HL-60 (cell line): Measurements from ENCODE around the gene KLHL18.
"Not testable (repeated sequence)": the region's sequence is repeated elsewhere in the genome, so short reads cannot be mapped to it uniquely, and the experiment has no call there.

Source experiments
- DNase-seq, 2 experiments: peaks; one replicate each; pipeline ENCODE4 v3.0.0-alpha.2; 2010 to 2020; ENCODE audit warnings: low read depth in 1 of 2, low spot score in 1 of 2
- H3K27ac ChIP-seq: fragments of 250-450 bp; sonication (Bioruptor Pico); replicated peaks from 2 replicates; pipeline ENCODE4 v1.5.1; 2020; ENCODE audit warnings: mild to moderate bottlenecking, moderate library complexity
- H3K27me3 ChIP-seq: fragments of 250-450 bp; sonication (Bioruptor Pico); 2 replicates; pipeline ENCODE4 v1.5.1; 2021; ENCODE audit warnings: mild to moderate bottlenecking, moderate library complexity; ENCODE audit not compliant: insufficient read depth, poor library complexity, severe bottlenecking
- H3K4me3 ChIP-seq: replicated peaks from 2 replicates; pipeline ENCODE4 v1.5.1; 2011; ENCODE audit warnings: mild to moderate bottlenecking, control low read depth, low read length; ENCODE audit not compliant: insufficient read depth
- GABPA ChIP-seq: IDR thresholded peaks from 2 replicates; pipeline ENCODE4 v1.6.1; 2012; ENCODE audit warnings: low read depth
- POLR2AphosphoS5 ChIP-seq: IDR thresholded peaks from 2 replicates; pipeline ENCODE4 v1.6.1; 2012; ENCODE audit warnings: low read depth
- REST ChIP-seq: IDR thresholded peaks from 2 replicates; pipeline ENCODE4 v1.6.1; 2012; ENCODE audit warnings: low read depth; ENCODE audit not compliant: insufficient replicate concordance
- SPI1 ChIP-seq: IDR thresholded peaks from 2 replicates; pipeline ENCODE4 v1.6.1; 2012; ENCODE audit warnings: low read depth, mild to moderate bottlenecking, borderline replicate concordance
- TF ChIP-seq, protein P1 (sequence below): IDR thresholded peaks from one replicate; pipeline ENCODE4 v1.5.1; 2011; ENCODE audit warnings: low read length, control low read depth, inconsistent platforms; ENCODE audit not compliant: insufficient read depth

KLHL18 gene

DNA sequence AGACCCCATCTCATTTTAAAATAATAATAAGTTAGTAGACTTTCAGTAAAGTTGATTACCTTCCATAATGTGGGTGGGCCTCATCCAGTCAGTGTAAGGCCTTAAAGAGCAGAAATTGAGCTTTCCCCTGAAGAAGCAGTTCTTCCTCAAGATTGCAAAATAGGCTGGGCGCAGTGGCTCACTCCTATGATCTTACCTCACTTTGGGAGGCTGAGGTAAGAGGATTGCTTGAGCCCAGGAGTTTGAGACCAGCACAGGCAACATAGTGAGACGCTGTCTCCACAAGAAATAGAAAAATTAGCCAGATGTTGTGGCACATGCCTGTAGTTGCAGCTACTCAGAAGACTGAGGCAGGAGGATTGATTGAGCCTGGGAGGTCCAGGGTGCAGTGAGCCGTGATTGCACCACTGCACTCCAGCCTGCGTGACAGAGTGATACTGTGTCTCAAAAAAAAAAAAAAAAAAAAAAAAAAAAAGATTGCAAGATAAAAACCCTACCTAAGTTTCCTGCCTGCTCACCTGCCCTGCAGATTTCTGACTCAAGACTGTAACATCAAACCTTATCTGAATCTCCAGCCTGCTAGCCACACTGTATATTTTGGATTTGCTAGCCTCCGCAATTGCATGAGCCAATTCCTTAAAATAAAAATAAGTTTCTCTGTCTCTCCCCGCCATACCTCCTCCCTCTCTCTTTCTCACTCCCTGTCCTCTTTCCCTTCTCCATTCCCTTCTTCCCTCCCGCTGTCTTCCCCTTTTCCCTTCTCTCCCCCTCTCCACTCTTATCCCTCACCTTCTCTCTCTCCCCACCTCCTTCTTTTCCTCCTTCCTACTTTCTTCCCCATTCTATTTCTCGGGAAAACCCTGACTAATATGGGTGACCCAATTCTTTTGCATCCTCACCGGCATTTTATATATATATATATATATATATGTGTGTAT, 16.9 kb downstream of the KLHL18 start:
- Histone ChIP-seq H3K27ac (no peak overlapping the region), H3K4me3 (no peak overlapping the region), H3K27me3 (no peaks in the 10 kb centered on the region)
- peak in 1 of 2 experiments; percentile 43 for DNase-seq
- no peak for TF ChIP-seq POLR2AphosphoS5
- no peak for TF ChIP-seq SPI1
- no peak for TF ChIP-seq REST
- TF ChIP-seq, protein P1, sequence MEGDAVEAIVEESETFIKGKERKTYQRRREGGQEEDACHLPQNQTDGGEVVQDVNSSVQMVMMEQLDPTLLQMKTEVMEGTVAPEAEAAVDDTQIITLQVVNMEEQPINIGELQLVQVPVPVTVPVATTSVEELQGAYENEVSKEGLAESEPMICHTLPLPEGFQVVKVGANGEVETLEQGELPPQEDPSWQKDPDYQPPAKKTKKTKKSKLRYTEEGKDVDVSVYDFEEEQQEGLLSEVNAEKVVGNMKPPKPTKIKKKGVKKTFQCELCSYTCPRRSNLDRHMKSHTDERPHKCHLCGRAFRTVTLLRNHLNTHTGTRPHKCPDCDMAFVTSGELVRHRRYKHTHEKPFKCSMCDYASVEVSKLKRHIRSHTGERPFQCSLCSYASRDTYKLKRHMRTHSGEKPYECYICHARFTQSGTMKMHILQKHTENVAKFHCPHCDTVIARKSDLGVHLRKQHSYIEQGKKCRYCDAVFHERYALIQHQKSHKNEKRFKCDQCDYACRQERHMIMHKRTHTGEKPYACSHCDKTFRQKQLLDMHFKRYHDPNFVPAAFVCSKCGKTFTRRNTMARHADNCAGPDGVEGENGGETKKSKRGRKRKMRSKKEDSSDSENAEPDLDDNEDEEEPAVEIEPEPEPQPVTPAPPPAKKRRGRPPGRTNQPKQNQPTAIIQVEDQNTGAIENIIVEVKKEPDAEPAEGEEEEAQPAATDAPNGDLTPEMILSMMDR: no peak
- no peak for TF ChIP-seq GABPA

GRCh38 chr3:47301456-47301855, 18.7 kb downstream of the KLHL18 start:
- TF ChIP-seq, protein P1: no peak
- no peak for TF ChIP-seq GABPA
- TF ChIP-seq SPI1: no peak
- TF ChIP-seq REST: no peak
- TF ChIP-seq POLR2AphosphoS5: no peak

GRCh38 chr3:47306022-47306421, 23.3 kb downstream of the KLHL18 start:
- TF ChIP-seq, protein P1: no peak
- TF ChIP-seq GABPA (no peak), SPI1 (no peak), POLR2AphosphoS5 (no peak), REST (no peak)
- Histone ChIP-seq H3K27me3 (no peaks in the 10 kb centered on the region), H3K27ac (no peak overlapping the region), H3K4me3 (no peak overlapping the region)
- DNase-seq: no peak

More at GRCh38 chr3:47301456-47301855, 18.7 kb downstream of the KLHL18 start:
- no peak for DNase-seq
- H3K4me3 ChIP-seq: no peak overlapping the region
- no peaks in the 10 kb centered on the region for H3K27me3 ChIP-seq
- no peak overlapping the region for H3K27ac ChIP-seq

DNA sequence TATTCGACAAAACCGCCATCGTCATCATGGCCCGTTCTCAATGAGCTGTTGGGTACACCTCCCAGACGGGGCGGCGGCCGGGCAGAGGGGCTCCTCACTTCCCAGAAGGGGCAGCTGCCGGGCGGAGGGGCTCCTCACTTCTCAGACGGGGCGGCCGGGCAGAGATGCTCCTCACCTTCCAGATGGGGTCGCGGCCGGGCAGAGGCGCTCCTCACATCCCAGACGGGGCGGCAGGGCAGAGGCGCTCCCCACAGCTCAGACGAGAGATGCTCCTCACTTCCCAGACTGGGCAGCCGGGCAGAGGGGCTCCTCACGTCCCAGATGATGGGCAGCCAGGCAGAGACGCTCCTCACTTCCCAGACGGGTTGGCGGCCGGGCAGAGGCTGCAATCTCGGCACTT, 26.5 kb downstream of the KLHL18 start:
- not testable (repeated sequence) for DNase-seq, H3K27ac ChIP-seq, H3K27me3 ChIP-seq, H3K4me3 ChIP-seq
